Stimulated activated naive CD8-positive, alpha-beta T cell treated with anti-CD3 and anti-CD28 coated beads, Interleukin-15, Interleukin-2, amounts not matched to agents 100 U/mL and 50 U/mL, for 24 hours (primary cell): ENCODE data around the gene PATE4.

Source experiments
- ATAC-seq: fragments of 150-1000 bp; cut with Tn5 transposase; one replicate; pipeline ENCODE4 v1.10.0; 2021
- DNase-seq: peaks from one replicate; pipeline ENCODE4 v3.0.0; 2021

PATE4 gene

DNA sequence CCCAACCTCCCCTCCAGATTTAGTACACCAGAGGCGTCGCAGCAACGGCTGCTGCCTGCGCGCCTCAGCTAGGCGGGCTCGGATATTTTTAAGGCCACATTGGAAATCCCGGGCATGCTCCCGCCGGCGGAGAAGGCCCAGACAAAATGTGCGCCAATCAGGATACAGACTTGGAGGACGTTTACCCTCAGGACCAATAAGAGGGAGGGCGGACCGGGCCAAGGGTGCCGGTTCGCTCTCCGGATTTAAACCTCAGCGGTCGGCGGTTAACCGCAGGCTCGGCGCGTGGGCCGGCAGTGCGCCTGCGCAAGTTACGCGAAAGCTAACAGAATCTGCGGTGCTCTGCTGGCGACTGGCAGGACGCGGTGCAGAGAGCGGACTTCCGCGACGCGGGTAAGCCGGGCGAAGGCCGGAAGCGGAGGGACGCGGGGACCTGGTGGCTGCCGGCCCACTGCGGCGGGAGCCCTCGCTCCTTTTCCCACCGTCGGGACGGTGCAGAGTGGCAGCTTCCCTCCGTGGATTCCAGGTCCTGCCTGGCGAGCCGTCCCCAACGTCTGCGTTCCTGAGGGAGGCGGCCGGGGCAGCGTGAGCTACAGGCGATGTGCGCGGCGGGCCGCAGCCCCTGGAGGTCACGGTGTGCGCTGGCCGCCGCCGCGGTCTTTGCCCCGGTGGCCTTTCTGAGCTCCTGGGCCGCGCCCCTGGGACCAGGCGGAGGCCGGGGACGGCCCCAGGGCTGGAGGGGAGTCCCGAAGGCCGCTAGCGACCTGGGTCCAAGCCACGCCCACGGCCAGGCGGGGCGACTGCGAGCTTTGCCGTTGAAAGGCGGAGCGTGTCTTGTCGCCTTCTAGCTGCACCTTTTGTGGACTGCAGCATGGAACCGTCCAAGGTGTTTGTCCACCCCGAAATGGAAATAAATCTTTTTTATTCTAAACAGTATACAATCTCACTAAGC, 54.5 kb downstream of the PATE4 start, which contains the start of gene HYLS1:
TSS of gene HYLS1 (plus strand) at position 296 of the 952 bp plus-strand sequence. CDS start 11,701 bp downstream, outside the sequence.
- ATAC-seq (peak; percentile 95), DNase-seq (peak; percentile 98)
